ENCODE measurements around the gene POLA1.

Gene POLA1

DNA sequence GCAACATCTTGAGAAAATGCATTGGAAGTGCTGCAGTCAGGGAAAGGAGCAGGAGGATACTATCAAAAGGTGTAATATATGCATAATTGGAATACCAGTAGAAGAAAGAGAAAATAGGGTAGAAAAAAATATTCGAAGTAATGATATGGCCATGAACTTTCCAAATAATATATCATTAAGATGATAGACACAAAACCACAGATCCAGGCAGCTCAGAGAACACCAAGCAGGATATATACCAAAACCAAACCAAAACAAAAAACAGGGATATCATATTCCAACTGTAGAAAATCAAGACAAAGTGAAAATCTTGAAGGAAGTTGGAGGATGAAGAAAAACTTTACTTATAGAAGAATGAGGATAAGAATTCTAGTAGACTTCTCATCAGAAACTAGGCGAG is 9.7 kb upstream of the POLA1 start:
- no peak for DNase-seq (ENCODE audit: low spot score)

DNA sequence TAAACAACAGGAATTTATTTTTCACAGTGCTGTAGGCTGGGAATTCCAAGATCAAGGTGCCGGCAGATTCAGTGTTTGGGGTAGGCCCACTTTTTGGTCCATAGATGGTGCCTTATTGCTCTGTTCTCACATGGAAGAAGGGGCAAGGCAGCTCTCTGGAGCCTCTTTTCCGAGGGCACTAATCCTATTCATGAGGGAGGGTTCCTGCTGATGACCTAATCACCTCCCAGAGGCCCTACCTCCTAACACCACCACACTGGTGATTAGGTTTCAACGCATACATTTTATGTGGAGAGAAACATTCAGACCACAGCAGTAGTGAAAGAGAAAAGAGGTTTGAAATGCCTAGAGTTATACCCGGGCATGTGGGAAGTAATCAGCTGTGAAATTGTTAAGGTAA is 1.4 kb upstream of the POLA1 start:
- no peak for DNase-seq (ENCODE audit: low spot score)

DNA sequence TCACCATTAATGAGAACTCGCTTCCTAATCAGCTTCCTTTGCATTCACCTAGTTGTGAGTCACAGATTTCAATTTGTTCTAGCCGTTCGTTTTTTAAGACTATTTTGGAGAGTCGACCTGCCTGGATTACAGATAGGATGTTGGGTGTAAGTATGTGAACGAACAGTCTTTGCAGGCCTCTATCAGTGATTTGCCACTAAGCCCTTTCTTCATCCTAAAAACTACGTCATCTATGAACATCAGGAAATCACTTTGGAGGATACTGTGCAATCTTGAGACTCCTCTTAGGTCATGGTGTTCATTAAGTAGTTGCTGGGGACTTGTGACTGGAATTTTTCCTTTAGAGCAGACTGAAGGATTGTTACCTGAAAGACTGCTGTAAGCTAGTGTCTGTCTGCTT is 1.1 kb downstream of the POLA1 start:
- no peak for DNase-seq (ENCODE audit: low spot score)

DNA sequence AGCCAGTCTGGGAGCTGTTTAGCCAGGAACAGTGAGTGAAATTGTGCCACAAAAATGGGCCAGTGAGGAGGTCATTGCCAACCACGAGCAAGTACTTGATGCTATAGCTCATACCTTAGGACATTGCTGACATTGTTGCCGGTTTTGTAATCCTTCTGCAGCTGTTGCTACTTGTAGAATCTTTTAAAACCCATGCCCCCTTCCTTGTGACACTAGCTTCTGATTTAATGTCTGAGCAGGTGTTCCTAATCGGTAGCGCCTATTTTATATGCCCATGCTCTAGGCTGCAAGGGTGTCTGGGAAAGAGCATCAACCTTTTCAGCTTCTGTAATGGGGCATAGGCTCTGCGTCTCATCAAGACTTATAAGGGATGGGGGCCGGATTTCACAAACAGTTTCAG is 2.6 kb downstream of the POLA1 start:
- DNase-seq (ENCODE audit: low spot score), result no peak

DNA sequence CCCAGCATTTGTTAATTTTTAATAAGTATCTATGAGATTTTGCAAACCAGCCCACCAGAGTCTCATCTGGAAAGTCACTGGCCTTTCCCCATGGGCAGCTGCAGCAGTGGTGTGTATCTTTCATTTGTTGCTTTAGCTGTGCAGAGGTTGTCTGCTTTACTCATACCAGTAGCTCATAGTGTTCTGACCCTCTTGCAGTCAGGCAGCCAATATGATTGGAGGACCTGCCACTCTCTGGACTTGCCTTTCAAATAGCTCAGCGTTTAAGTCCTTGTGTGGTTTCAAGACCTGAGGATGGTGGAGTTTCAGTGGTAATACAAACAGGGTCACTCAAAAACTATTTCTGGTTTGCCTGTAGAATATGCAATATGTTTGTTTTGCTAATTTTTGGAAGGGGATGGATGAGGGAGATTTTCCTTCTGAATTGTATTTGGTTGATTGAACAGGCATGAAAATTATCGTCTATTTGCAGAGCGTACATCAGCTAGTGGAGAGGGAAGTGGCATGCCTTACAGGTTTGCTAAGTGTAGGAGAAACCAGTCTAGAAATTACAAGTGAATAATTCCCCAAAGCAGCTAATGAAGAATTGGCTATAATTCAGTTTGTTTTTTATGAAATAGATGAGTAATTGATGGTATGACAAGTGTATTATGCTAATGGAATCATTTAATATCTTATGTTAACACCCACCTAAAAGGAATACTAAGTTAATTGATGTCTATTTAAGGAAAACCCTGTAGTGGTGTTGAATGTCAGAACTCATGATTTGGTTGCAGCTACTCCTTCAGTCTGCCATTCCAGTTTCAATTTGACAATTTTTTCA is 8.9 kb downstream of the POLA1 start:
- no peak for DNase-seq (ENCODE audit: low spot score)

DNA sequence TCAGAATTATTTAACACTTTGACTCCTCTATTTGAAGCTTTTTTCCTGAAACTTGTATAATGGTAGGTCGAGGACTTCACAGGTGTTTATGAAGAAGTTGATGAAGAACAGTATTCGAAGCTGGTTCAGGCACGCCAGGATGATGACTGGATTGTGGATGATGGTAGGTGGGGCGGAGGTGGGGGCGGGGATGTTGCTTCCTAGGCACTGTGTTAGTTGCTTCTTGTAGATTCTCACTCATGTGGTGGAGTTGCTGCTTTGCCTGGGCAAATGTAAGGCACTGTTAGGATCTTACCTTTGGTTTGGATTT is 9.4 kb downstream of the POLA1 start:
- DNase-seq (ENCODE audit: low spot score), result no peak

DNA sequence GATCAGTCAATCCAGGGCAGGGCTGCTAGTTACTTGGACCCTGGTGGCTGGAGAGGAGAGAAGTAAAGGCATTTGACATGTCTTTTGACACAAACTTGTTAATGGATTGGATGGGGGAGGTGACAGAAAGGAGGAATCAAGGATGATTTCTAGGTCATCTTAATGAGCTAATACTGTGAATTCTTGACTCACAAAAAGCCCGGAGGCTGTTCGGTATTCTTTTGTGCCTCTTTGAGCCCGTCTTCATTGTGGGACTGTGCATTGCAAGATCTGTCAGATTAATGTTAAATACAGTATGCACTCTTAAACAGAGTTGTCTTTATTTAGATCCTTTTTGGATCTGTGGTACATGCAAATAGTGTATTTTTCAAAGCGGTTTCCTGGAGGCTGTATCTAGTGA is 25.1 kb downstream of the POLA1 start:
- no peak for DNase-seq (ENCODE audit: low spot score)

DNA sequence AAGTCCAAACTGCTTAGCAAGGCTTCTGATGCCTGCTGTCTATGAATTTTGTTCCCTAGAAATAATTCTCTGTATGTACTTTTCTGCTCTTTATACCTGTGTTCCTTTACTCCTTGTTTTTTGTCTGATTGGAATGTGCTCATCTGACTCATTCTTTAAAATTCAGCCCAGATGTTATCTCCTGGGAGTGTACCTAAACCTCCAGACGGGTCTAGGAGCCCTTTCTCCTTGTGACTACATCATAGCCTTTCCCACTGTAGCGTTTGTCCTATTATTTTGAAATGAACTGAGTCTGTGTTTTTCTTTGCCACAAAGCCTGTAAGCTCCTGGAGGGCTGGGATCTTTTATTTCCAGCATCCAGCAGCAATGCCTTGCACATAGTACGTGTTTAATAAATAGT is 26.3 kb downstream of the POLA1 start:
- DNase-seq (ENCODE audit: low spot score), result no peak

DNA sequence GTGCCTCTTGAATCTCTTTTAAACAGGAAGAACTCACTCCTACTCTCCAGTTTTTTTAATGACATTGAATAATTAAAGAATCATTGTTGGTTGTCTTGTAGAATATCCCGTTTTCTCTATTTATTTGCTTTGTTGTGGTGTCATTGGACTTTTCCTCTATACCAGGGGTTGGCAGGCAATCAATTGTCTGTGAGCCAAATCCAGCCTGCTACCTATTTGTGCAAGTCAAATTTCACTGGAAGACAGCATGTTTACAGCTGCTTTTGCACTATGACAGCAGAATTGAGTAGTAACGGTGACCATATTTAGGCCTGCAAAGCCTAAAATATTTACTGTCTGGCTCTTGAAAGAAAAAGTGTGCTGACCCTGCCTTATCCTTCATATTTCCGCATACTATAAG is 34.8 kb downstream of the POLA1 start:
- DNase-seq (ENCODE audit: low spot score), result no peak

DNA sequence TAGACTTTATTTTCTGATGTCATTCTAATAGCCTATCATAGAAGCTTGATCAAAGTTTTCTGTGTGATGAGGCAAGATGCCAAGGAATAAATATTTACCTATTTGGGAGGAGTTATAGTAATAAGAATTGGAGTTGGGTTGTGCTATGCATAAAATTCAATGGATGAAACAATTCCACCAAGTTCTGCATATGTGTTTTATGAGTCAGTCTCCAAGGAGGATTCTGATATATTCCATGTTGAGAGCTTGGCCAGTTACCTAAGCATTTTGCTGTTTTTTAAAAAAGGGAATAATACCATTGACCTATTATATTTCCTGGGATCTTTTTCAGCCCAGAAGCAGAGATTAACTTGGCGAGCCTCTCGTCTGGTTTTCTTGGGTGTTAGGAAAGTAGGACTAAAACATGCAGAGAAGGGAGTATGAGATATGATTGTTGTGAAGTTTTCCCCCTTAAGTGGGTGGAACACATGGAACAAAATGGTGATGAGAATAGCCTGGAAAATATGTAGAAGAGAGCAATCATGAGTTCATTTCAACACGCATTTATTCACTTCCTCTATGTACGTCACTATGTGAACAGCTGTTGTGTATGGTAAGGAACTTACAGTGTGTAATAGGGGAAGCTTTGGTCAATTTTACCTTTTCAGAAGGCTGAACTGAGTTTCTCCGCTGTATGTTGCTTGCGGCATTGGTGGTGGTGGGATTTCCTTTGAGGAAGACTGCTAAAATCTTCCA is 39.2 kb downstream of the POLA1 start:
- no peak for DNase-seq (ENCODE audit: low spot score)

DNA sequence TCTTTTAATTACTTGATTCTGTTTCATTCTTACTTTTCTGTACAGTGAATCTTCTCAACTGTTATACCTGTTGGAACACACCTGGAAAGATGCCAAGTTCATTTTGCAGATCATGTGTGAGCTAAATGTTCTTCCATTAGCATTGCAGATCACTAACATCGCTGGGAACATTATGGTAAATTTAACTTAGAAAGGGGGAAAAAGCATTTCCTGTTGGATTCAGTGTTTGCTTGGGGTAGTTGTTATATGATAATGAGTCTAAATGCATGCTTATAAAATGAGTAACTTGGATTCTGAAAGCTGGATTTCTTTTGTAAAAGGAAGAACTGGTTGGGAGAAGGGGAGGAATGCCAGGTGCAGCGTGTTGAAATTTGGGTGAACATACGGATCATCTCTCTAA is 47.6 kb downstream of the POLA1 start:
- no peak for DNase-seq (ENCODE audit: low spot score)

DNA sequence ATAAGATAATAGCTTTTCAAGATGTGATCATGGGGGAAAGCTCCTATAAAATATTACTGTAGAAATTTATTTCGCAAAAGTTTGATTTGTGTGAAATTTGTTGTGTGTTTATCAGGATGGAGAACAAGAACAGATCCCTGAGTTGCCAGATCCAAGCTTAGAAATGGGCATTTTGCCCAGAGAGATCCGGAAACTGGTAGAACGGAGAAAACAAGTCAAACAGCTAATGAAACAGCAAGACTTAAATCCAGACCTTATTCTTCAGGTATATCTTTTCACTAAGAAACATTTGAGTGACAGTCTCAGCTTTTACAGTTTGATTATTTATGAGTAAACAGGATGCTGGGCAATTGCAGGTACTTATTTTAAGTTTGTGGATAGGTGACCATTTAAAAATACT is 54.5 kb downstream of the POLA1 start:
- DNase-seq (ENCODE audit: low spot score), result no peak

DNA sequence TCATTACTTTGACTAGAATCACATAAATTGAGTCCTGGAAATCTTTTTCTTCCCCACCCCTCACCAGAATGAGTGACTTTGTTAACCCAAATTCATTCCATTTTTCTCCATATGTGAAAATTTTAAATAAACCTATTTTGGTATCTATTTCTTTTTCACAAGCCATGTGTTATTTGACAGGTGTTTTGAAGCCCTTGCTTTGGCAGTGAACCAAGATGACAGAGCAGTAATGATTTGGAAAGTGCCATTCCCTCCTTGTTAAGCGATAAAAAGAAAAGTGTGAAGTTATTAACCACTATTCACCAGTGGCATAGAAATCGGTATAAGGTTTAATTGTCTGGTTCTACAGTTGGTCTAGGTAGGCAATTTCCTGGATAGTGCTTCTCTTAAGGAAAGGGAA is 66.1 kb downstream of the POLA1 start:
- no peak for DNase-seq (ENCODE audit: low spot score)

DNA sequence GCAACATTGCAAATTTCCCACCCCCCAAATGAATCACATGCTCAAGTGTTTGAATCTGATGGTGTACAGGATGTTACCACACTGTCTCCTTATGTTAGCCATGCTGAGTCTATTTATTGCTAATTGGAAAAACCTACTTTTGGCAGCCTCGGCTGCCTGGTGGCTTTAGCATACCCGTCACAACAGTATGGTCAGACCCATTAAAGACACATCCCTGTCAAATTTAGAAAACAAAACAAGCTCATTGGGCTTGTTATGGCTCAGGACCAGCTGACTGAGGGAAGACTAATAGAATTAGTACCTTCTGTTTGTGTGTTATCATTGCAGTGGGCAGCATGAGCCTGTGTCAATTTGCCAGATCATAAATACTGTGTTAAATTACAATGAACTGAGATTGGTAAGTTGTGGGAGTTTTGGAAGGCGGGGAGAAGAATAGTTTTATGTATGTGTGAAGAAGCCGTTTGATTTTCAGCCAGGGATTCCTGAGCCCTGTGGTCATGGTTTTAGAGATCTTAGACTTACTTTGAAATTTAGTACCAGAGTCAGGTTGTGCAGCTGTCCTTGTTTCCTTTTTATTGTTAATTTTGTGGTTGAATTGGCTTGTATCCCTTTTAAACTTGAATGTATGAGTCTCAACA is 66.8 kb downstream of the POLA1 start:
- no peak for DNase-seq (ENCODE audit: low spot score)

DNA sequence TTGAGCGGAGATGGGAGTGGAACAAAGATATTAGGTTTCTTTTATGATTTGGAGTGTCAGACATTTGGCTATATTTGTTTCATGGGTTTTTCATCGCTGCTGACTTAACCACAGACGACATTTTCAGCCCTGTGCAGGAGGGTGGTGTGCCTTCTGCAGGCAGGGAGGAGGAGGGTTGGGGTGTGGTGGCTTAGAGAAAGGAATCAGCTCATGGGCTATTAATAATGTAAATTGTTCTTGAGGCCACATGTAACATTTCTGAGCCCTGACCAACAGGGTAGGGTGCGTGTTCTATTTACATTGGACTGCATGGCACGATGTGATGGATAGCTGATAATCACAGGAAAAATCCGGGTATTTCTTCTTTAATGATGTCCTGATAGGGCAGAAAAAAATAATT is 67.6 kb downstream of the POLA1 start:
- DNase-seq (ENCODE audit: low spot score), result no peak

DNA sequence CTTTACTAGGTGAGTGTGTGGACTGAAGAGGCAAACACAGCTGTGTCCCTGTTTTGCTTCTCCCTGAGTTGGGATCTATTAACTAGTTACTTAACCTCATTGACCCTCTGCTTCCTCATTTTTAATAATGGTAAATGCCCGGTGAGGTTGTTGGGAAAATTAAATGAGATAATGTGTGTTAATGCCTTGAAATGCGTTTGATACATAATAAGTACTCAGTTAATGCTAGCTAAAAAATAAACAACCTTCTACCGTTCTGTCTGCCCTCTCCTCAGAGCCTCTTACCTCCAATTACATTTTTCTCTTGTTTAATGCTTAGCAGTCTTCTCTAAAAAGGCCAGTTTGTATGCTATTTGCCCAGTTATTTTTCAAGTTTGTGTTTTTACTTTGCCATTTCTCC is 70.3 kb downstream of the POLA1 start:
- no peak for DNase-seq (ENCODE audit: low spot score)

DNA sequence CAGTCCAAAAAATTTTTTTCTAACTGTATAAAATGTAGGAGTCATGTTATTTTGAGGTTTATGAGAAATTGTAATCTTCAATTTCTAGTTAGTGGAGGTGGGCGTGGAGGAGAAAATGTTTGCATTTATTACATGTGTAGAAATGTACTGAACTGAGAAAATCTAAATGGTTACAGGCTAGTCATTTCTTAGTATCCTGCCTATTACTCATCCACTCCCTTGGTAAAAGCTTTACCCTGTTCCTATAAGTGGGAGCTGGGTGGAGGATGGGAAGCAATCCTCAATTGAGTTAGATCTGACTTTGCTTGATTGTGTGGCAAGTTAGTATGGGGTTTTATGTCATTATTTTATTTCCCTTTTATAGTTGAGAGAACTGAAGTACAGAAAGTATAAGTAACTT is 73.8 kb downstream of the POLA1 start:
- no peak for DNase-seq (ENCODE audit: low spot score)

DNA sequence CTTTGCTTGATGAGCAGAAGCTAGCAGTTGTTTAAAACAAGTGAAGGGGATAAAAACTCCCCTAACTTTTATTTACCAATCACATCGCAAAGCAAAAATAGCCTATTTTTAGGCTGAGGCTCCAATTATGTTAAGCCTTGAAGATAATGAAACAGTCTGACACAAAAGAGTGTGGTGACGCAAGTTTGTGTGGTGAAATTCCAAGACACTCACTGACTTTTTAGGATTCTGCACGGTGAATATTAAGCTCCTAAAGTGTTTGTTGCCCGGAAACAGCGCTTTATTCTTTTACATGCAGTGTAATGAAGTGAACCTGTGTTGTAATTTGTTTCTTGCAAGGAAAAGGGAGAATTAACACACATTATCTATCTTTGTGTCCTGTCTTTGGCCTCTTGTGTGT is 74.8 kb downstream of the POLA1 start:
- no peak for DNase-seq (ENCODE audit: low spot score)

DNA sequence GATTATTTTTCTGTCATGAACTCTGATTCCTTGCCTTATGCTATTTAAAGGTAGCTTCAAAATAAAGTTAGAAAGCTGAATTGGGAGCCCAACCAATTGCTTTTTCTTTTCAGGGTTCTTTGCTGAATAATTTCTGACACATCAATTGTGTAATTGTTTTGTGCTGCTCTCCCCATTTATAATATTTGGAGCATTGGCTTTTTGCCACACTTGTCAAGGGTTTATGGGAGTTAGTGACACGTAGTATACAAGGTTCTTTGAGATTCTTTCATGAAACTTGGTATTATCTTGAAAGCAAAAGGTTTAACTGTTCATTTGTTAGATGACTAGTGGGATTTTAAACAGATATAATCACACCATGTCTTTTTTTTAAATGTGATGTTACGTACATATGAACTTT is 80.9 kb downstream of the POLA1 start:
- DNase-seq (ENCODE audit: low spot score), result no peak

DNA sequence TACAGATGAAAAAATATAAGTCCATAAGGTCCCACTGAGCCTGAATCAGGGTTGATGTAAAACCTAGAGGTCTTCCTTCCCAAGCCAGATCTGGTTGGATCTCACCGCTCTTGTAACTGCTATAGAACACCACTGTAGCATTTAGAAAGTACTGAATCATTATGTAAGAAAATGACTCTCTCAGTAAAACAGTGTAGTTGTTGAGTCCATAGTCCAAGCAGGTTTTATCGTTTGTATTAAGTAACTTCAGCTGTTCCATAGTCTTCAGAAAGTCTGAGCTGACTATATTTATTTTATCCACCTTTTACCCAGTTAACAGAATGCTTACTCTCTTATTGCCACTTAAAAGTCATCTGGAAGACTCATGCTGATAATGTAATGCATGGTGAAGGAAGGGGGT is 82.2 kb downstream of the POLA1 start:
- DNase-seq (ENCODE audit: low spot score), result no peak

DNA sequence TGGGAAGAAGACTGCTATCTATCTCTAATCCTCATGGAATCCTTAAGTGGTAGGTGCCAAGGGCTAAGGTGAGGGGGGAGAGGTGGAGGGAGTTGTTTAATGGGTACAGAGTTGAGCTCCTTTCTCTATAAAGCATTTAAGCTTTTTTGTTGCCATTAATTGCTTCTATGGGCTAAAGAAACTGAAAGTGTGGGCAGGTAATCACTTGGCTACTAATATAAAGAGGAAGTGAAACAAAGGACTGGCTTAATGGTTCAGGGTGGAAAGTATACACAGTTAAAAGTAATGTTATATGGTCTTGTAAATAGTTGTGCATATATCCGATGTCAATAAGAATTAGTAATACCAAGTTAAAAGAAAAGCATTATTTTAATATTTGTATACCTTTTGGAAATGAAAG is 83.9 kb downstream of the POLA1 start:
- no peak for DNase-seq (ENCODE audit: low spot score)

DNA sequence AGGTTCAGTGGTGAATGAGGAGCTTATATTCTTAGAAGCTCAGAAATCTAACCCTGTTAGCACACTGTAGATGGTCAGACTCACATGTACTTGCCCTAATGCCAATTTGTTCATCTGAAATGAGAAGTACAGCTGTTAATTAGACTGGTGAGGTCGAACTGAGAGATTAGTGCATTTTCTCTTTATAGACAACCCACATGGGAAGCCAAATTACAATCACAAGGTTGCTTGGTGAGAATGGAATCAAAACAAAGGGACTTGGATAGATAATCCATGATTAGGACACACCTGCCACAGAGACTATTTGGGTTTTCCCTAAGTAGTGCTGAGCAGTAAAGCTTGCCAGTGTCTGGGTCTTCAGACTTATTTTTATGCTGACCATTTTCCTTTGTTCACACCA is 88.3 kb downstream of the POLA1 start:
- DNase-seq (ENCODE audit: low spot score), result no peak

DNA sequence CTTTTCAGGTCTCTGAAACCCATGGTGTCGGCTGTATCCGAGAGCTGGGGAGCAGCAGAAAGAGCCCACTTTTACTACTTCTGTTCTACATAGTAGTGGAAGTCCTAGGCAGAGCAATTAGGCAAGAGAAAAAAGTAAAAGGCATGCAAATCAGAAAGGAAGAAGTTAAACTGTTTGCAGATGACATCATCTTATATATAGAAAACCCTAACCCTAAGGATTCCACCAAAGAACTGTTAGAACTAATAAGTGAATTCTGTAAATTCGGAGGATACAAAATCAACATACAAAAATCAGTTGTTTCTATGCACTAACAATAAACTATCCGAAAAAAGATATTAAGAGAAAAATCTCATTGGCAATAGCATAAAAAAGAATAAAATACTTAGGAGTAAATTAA is 95.3 kb downstream of the POLA1 start:
- no peak for DNase-seq (ENCODE audit: low spot score)

DNA sequence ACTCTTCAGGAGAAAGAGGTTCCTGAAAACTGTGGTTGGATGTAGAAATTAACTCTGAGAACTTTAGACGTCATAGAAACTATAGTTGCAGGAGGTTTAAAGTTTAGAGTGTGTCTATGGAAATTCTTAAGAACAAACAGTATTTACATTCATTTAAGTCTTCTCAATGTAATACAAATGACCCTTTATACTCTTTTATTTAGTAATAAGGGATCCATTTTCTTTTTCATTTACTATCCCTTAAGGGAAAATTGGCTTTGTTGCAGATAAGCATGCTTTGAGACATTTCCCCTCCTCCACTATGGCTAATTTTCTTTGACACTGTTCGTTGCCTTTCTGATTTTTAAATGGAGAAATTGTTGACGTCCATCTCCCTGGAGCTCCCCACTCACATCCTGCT is 96.4 kb downstream of the POLA1 start:
- no peak for DNase-seq (ENCODE audit: low spot score)
